Stimulated activated naive CD8-positive, alpha-beta T cell treated with anti-CD3 and anti-CD28 coated beads, Interleukin-15, Interleukin-2, amounts not matched to agents 100 ng/mL and 50 ng/mL, for 24 hours (primary cell): Measurements from ENCODE around the gene TAC3.
"Not testable (repeated sequence)": the region's sequence is repeated elsewhere in the genome, so short reads cannot be mapped to it uniquely, and the experiment has no call there.

Experiments
- H3K27ac Mint-ChIP-seq: one replicate; pipeline ENCODE4 v1.8.0; 2021; ENCODE audit warnings: mild to moderate bottlenecking, mixed read lengths
- H3K27me3 Mint-ChIP-seq: one replicate; pipeline ENCODE4 v1.8.0; 2021; ENCODE audit warnings: mixed read lengths
- H3K36me3 Mint-ChIP-seq: one replicate; pipeline ENCODE4 v1.8.0; 2021; ENCODE audit warnings: low read depth, mixed read lengths
- H3K4me1 Mint-ChIP-seq: one replicate; pipeline ENCODE4 v1.8.0; 2021; ENCODE audit warnings: low read depth, mixed read lengths
- H3K4me3 Mint-ChIP-seq: one replicate; pipeline ENCODE4 v1.8.0; 2021; ENCODE audit warnings: mild to moderate bottlenecking, mixed read lengths
- H3K9me3 Mint-ChIP-seq: one replicate; pipeline ENCODE4 v1.8.0; 2021; ENCODE audit warnings: mixed read lengths

Gene TAC3

DNA sequence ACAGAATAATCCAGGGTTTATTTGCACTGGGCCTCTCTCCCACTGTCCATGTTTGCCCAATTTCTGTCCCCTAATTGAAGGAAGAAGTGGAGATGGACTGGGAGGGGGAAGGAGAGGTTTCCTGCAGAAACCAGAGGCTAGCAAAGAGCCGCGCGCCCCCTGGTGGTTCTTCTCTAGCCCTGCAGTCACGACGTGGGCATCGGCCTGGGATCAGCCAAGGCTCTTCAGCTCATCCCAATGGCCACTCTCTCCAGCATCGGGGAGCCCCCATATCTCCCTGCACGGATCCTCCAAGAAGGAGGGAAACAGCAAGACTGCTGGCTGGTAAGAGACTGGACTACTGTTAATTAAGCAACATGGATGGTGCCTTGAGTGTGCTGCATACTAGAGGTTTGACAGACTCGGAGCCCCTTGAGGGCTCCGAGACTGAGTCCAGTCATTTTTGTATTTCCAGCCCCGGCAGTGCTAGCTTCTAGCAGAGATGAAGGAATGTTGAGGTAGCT lies 28.7 kb downstream of the TAC3 start:
- Mint-ChIP-seq H3K27ac (no peak overlapping the region), H3K36me3 (no peaks in the 10 kb centered on the region), H3K4me1 (peaks cover 9% of the 10 kb centered on the region), H3K27me3 (peaks cover 4% of the 10 kb centered on the region), H3K4me3 (no peak overlapping the region), H3K9me3 (no peaks in the 10 kb centered on the region)

DNA sequence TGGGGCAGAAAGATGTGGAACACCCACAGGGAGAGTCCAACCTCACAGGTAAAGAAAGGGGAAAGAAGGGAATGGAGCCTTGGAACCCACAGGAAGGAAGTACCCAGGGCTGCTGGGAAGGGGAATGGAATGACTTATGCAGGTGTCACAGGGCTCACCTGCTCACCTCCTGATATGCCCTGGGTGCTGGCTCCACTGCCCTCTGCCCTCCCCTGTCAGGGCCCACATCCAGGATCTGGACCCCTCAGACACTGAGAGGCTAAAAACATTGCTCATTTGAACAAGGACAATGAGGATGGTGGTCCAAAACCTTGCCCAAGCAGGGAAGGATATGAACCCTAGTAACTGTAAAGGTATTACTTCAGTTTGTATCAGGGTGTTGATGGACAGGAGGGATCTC lies 29.3 kb downstream of the TAC3 start:
- Mint-ChIP-seq H3K27me3 (peaks cover 4% of the 10 kb centered on the region), H3K4me1 (peaks cover 9% of the 10 kb centered on the region), H3K27ac (no peak overlapping the region), H3K36me3 (no peaks in the 10 kb centered on the region), H3K9me3 (no peaks in the 10 kb centered on the region), H3K4me3 (no peak overlapping the region)

- H3K36me3 Mint-ChIP-seq, H3K27me3 Mint-ChIP-seq, H3K27ac Mint-ChIP-seq, H3K4me1 Mint-ChIP-seq, H3K4me3 Mint-ChIP-seq, H3K9me3 Mint-ChIP-seq: not testable (repeated sequence)
Measured at GRCh38 chr12:56985714-56986113, 30.6 kb downstream of the TAC3 start.

GRCh38 chr12:56983386-56983785 lies 32.9 kb downstream of the TAC3 start:
- Mint-ChIP-seq H3K36me3 (no peaks in the 10 kb centered on the region), H3K4me3 (no peak overlapping the region), H3K9me3 (no peaks in the 10 kb centered on the region), H3K27ac (no peak overlapping the region), H3K27me3 (no peaks in the 10 kb centered on the region), H3K4me1 (no peaks in the 10 kb centered on the region)

- not testable (repeated sequence) for H3K4me3 Mint-ChIP-seq, H3K36me3 Mint-ChIP-seq, H3K27me3 Mint-ChIP-seq, H3K4me1 Mint-ChIP-seq, H3K27ac Mint-ChIP-seq, H3K9me3 Mint-ChIP-seq
Measured at GRCh38 chr12:56982578-56983236, 33.6 kb downstream of the TAC3 start.

- H3K36me3 Mint-ChIP-seq: no peaks in the 10 kb centered on the region
- no peaks in the 10 kb centered on the region for H3K27me3 Mint-ChIP-seq
- H3K9me3 Mint-ChIP-seq: no peaks in the 10 kb centered on the region
- no peaks in the 10 kb centered on the region for H3K4me1 Mint-ChIP-seq
- H3K27ac Mint-ChIP-seq: no peak overlapping the region
- H3K4me3 Mint-ChIP-seq: no peak overlapping the region
Measured at GRCh38 chr12:56980941-56981530, 35.3 kb downstream of the TAC3 start.

DNA sequence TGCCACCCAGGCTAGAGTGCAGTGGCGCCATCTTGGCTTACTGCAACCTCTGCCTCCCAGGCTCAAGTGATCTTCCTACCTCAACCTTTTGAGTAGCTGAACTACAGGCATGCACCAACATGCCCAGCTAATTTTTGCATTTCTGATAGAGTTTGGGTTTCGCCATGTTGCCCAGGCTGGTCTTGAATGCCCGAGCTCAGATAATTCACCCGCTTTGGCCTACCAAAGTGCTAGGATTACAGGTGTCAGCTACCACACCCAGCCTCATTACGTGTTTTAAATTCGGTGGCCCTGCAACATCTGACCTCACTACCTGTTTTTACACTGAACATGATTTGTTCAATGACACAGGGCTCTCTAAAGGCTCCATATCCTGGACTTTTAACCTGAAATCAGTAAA lies 36.1 kb downstream of the TAC3 start:
- Mint-ChIP-seq H3K4me3 (no peak overlapping the region), H3K9me3 (no peaks in the 10 kb centered on the region), H3K27ac (no peak overlapping the region), H3K36me3 (no peaks in the 10 kb centered on the region), H3K4me1 (no peaks in the 10 kb centered on the region), H3K27me3 (no peaks in the 10 kb centered on the region)

GRCh38 chr12:56979628-56980027 lies 36.7 kb downstream of the TAC3 start:
- Mint-ChIP-seq H3K27ac (no peak overlapping the region), H3K4me3 (no peak overlapping the region), H3K9me3 (no peaks in the 10 kb centered on the region), H3K4me1 (no peaks in the 10 kb centered on the region), H3K36me3 (no peaks in the 10 kb centered on the region), H3K27me3 (no peaks in the 10 kb centered on the region)

GRCh38 chr12:56978397-56979138 lies 37.8 kb downstream of the TAC3 start:
- Mint-ChIP-seq H3K4me1 (no peaks in the 10 kb centered on the region), H3K27me3 (no peaks in the 10 kb centered on the region), H3K4me3 (no peak overlapping the region), H3K27ac (no peak overlapping the region), H3K36me3 (no peaks in the 10 kb centered on the region), H3K9me3 (no peaks in the 10 kb centered on the region)

- H3K27ac Mint-ChIP-seq, H3K9me3 Mint-ChIP-seq, H3K36me3 Mint-ChIP-seq, H3K4me1 Mint-ChIP-seq, H3K4me3 Mint-ChIP-seq, H3K27me3 Mint-ChIP-seq: not testable (repeated sequence)
Measured at GRCh38 chr12:56977361-56977760, 39.0 kb downstream of the TAC3 start.

- H3K9me3 Mint-ChIP-seq, H3K4me3 Mint-ChIP-seq, H3K36me3 Mint-ChIP-seq, H3K27me3 Mint-ChIP-seq, H3K27ac Mint-ChIP-seq, H3K4me1 Mint-ChIP-seq: not testable (repeated sequence)
Measured at GRCh38 chr12:56974224-56974623, 42.1 kb downstream of the TAC3 start.

DNA sequence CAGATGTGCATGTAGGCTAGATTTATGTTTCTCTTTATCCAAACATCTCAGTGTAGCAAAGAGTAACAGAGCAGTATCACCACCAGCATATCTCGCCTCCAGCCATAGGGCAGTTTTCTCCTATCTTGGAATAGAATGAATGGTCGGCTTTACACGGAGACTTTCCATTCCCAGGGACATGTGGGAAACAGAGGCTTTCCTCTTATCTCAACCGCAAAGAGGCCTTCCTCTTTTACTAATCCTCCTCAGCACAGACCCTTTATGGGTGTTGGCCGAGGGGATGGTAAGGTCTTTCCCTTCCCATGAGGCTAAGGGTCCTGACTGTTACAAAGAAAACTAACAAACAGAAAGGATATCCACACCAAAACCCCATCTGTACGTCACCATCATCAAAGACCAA lies 47.4 kb downstream of the TAC3 start:
- H3K27ac Mint-ChIP-seq, H3K36me3 Mint-ChIP-seq, H3K4me1 Mint-ChIP-seq, H3K27me3 Mint-ChIP-seq, H3K9me3 Mint-ChIP-seq, H3K4me3 Mint-ChIP-seq: not testable (repeated sequence)

GRCh38 chr12:56965997-56966642 lies 50.2 kb downstream of the TAC3 start:
- not testable (repeated sequence) for H3K4me1 Mint-ChIP-seq, H3K36me3 Mint-ChIP-seq, H3K27ac Mint-ChIP-seq, H3K27me3 Mint-ChIP-seq, H3K4me3 Mint-ChIP-seq, H3K9me3 Mint-ChIP-seq

- H3K27me3 Mint-ChIP-seq, H3K9me3 Mint-ChIP-seq, H3K27ac Mint-ChIP-seq, H3K4me1 Mint-ChIP-seq, H3K36me3 Mint-ChIP-seq, H3K4me3 Mint-ChIP-seq: not testable (repeated sequence)
Measured at GRCh38 chr12:56965124-56965523, 51.2 kb downstream of the TAC3 start.

DNA sequence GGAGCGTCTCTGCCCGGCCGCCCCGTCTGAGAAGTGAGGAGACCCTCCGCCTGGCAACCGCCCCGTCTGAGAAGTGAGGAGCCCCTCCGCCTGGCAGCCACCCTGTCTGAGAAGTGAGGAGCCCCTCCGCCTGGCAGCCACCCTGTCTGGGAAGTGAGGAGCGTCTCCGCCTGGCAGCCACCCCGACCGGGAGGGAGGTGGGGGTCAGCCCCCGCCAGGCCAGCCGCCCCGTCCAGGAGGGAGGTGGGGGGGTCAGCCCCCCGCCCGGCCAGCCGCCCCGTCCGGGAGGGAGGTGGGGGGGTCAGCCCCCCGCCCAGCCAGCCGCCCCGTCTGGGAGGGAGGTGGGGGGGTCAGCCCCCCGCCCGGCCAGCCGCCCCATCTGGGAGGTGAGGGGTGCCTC lies 52.8 kb downstream of the TAC3 start:
- H3K4me3 Mint-ChIP-seq, H3K27me3 Mint-ChIP-seq, H3K27ac Mint-ChIP-seq, H3K36me3 Mint-ChIP-seq, H3K9me3 Mint-ChIP-seq, H3K4me1 Mint-ChIP-seq: not testable (repeated sequence)
